Posterior vena cava (tissue), 2 donors: ENCODE data around the gene SH3RF3. TPM values are rescaled to one million over a fixed set of nuclear protein-coding genes. Genes with fewer than 3 reads are reported as not detected.

Source experiments
- DNase-seq: peaks from one replicate; pipeline ENCODE4 v3.0.0-alpha.2; 2020; ENCODE audit warnings: low spot score
- intact Hi-C, 2 donors: fragments of 100-400 bp; cut with DNase I; formaldehyde crosslinking; loops; one replicate each; pipeline versions ENCODE4 v1.14.1 to v1.14.2; 2022 to 2023
- total RNA-seq, 2 donors: library from RNA; stranded (reverse); fragmentation: NEBNext Ultra II Directional; extraction: Animal tissue kit (Norgen Biotek cat#: 25700); gene quantifications; one replicate each; pipeline ENCODE4 v1.2.1, GENCODE V29; 2021
- donor health status: DM: yes; HTN: yes; CAD: no.
- donor health status: DM: yes; HTN: yes; CAD: no.

Gene SH3RF3
- total RNA-seq, 2 donors from 2014 or later = 10.1 to 14.1 TPM

DNA sequence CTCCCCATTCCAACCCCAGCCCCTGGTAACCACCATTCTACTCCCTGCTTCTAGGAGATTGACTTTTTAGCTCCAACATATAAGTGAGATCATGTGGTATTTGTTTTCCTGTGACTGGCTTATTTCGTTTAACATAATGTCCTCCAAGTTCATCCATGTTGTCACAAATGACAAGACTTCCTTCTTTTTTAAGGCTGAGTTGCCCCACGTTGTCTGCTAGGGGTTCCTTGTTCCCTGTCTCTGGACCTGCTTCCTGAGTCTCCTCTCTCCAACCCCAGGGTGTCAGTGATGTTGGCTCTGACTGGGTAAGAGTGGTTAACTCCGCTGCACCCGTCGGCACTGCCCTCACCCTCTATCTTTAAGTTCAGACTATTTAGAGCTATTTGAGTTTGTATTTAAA is 175.2 kb downstream of the SH3RF3 start:
- intact Hi-C loops = no loop called here
- DNase-seq = no peak

DNA sequence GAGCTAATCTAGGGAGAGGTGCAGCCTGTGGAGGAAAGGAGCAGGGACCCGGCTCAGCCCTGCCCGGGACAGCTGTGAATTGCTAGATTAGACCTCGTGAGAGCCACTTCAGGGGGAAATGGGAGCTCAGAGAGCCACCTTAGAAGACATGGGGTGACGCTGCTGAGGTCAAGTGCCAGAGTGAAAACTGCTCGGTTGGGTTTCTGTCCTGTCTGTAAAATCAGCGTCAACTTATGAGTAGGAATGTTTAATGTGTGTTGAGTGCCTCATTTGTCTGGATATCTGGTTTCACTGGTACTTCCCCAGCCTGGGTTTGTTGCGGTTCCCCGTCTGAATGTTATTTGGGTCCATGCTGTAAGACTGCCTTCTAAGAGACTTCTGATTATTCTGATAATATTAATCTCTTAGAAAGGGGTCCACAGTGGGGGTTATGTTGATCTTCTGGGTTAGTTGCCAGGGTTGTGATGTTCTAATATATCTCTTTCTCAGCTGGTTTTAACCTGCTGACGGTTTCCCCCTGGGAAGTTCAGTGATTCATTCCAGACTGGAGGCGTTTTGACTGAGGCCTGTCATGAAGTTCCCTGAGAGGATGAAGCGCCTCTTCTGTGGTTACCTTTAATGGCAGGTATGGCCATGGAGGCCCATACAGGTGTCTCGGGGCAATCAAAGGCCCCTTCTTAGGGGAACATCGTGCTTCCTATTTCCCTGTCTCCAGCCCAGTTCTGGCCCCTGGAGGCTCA is 175.9 kb downstream of the SH3RF3 start:
- no peak for DNase-seq
- intact Hi-C loops = no loop called here

DNA sequence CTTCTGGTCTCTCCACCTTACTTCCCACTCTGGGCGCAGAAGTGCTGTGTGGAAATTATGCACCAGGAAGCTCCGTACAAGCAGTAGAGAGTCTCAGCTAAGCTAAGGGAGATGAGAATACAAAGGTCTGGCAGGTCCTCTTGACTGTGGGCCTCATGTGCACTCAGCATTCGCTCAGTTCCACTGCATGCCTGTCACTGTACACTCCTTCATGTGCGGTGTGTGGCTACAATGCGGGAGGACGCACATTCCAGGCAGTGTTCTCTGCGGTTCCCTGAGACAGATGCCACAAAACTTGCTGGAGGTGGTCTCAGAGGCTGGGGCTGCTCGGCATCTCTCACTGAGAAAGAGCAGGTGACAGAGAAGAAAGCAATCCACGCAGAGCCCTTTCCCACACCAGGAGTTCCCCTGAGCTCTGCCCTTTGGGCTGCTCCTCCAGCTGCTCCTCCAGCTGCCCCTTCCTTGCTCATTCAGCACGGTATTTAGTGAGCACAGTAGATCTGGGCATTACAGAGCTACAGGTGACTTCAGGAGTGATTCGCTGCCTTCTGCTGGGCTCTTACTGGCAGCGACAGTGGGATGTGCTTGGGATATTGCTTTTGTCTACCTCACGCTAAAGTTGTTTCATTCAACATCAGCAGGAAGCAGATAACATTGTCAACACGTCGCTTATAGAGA is 176.6 kb downstream of the SH3RF3 start:
- intact Hi-C loops = no loop called here

DNA sequence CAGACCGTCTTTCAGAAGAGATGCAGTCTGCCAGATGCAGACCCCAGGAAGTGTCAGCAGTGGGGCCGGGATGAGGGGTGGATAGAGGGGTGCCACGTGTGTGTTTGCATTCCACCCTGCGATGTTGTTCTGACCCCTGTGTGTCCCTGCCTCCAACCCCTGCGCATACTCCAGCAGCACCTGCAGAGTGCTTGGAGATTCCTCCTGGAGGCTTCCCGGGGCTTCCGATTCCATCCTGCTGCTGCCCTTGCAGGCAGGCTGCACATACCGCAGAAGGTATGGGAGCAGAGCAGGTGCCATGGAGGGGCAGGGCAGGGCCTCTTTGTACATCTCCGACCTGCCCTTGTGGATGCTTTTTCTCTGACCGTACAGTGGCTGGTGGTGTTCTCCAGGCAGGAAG is 177.2 kb downstream of the SH3RF3 start:
- intact Hi-C loops = no loop called here
- no peak for DNase-seq

More for the DNA sequence above, 176.6 kb downstream of the SH3RF3 start:
- no peak for DNase-seq

DNA sequence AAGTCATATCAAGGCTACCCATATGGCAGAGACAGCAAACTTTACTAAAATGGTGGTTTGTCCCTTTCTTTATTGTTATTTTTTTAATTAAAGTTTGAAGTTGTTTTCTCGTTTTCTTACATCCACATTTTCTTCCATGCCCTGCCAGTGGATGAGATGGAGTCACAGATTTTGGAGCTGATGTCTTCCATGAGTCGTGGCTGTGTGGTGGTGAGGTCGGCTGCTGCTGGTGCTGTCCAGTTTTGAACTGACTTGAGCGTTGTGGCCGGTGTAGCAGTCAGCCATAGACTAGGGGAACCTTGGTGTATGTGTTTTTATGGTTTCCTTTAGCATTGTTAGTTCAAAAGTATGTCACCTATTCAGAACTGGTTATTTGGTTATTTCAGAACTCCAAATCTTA is 182.8 kb downstream of the SH3RF3 start:
- DNase-seq = no peak

DNA sequence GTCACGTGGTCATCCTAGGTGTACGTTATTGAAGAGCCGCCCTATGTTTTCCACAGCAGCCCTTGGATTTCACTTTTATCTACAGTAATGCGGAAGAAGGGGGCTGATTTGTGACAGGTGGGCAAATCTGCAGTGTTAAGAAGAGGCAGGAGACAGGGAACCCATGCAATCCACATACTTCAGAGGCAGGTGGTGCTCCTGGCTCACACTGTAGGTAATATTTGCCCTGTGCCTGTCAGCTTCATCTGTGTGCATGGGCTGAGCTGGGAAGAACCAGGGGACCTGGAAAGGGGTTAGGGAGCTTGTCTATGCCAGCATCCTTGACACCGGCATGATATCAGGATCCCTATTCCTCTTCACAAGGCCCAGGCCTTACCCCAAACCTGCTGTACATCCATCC is 183.9 kb downstream of the SH3RF3 start:
- intact Hi-C loops = no loop called here
- no peak for DNase-seq

More for the DNA sequence above, 182.8 kb downstream of the SH3RF3 start:
- intact Hi-C loops = no loop called here

DNA sequence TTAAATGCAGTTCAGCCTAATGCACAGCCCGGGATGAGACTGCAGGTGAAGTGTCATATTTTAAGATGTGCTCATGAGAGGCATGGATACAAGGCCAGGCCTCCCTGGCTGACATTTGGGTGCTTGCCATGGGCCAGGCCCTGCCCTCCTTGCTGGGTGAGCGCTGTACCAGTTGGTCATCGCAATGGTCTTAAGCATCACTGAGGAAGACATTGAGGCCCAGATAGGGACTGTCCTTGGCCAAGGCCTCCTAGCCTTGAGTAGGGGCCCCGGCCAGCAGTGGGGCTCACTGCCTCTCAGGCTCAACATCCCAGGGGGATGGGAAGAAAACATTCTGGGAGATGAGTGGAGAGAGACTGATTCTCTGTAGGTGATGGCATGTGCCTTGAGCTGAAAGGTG is 184.3 kb downstream of the SH3RF3 start:
- intact Hi-C loops = no loop called here
- no peak for DNase-seq

DNA sequence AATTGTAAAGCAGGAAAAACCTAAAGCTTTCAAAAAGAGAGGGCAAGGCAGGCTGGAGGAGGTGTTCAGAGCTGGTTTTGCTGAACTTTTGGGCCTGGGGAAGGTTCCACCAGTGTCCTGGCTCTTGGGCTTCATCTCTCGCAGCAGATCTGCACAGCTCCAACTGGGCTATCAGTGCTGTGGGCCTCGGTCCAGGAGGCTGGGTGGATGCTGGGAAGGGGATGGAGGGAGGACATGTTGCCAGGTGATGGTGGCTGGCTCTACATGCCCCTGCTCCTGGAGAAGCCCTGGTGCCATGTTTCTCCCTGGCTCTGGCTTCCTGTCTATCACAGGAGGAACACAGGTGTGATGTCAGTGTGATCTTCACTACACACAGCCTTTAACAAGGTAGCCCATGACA is 187.1 kb downstream of the SH3RF3 start:
- DNase-seq = no peak
- intact Hi-C loops = no loop called here

DNA sequence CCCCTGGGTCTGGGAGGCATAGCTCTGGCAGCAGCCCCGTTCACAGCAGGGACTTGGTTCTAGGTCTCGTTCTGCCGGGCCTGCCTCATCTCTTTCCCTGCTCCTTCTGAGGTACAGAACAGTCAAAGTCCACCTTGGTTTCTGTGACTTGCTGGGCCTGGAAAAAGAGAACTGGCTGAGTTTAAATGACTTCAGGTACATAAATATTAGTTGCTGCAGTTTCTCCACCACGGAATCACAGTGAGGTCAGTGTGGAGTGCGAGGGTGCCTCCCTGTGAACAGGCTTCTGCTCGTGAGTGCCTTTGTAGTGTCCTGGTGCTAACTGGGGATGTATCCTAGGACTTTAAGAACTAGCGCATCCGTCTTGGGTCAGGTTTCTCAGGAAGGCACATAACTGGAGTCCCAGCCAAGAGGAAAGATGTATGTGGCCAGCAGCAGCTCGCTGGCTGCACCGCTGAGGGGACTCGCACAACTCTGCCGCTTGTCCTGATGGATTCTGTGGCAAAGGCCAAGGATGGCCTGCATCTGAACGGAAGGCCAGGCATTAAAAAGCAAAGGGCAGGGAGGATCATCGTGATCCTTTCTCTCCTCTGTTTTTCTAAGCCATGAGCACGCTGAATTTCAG is 188.6 kb downstream of the SH3RF3 start:
- intact Hi-C loops = no loop called here
- no peak for DNase-seq

DNA sequence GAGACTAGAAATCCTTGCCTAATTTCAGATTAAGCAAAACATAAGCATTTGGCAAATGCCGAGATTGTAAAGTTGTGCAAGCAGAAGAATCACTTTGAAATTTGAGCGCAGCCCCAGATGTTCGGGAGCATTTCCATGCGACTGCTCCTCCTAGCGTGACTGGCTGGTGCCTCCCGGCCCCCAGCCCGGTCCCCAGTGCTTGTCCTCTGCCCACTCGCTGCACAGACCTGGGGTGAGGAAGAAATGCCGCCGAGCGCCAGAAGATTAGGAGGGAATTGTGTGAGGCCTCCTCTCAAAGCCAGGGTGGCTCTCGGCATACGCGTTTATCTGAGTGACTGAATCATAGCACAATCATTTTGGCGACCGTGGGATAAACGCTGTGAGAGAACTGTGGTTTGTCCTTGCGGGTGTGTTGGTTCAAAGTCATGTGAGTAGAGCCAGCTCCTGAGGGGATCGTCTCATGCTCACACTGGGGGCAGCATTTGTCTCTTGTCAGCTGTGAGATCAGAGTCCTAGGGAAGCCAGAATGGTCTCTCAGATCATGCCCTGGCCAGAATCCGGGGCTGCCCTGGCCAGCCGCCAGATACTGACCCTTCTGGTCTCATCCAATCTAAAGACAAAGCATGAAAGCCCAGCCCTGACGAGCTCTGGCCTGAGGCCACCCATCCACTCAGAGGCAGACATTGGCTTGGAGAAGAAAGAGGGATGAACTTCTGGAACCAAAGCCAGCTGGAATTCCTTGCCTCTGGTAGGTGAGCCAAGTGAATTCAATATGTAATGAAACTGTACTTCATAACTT is 189.3 kb downstream of the SH3RF3 start:
- peak; percentile 95 for DNase-seq
- intact Hi-C loops = no loop called here

DNA sequence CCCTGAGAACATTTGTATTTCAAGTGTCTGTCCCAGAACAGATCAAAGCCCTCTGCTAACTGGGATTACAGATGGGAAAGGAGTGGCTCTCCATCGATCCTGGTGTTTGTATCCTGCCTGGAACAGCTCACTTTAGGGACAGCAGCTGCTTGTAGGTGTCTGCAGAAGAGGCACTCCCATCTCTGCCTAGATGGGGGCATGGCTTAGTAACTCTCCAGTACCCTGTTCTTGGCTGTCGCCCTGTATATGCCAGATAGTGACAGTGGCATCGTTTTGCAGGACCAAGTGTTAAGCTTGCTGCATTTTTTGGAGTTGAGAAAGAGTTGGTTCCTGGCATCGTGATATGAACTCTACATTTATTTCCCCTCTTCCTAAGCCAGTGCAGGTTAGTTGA is 189.9 kb downstream of the SH3RF3 start:
- DNase-seq = no peak
- intact Hi-C loops = no loop called here

DNA sequence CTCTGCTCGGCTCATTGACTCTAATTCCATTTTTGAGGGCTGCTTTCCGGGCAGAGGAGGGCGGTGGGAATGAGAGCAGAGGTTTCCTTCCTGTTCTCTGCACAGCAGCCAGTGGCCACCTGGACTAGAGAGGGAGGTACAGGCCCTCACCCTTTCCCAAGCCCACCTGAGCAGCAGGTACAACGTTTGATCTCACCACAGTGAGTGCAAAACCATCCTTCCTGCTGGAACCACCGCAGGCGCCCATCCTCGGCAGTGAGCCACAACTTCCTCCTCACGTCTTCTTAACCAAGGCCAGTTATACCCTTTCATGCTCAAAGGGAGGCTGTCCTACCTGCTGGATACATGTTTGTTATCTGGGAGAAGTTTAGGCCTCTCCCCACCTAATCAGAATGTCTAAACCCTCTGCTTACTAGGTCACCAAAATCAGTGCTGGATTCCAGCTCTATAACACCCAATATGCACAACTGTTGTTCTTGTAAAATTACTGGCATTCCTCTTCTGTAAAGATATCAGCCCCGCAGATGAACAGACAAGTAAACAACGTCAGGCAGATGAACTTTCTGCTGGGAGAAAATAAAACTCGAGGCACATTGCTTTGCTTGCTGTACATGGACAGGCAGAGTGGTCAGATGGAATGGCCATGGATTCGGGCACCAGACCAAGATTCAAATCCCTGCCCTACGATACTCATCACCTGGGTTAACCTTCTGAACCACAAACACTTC is 191.4 kb downstream of the SH3RF3 start:
- intact Hi-C loops = no loop called here
- DNase-seq = no peak

DNA sequence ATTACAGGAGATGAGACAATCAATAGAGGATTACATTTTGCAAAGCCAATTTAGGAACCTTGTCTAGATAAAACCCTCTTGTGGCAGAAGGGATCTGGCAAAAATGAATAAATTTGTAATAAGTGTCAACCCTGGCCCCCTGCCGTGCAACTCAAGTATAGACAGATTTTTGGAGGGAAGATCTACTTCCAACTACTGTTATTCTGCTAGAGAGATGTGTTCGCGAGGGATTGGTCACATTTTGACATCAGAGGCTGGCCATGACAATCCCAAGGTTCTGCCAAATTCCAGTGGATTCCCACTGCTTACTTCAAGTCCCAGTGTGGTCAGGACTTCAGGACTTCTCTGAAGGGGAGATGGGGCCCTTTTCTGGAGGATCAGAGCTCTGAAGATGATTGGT is 192.6 kb downstream of the SH3RF3 start:
- intact Hi-C loops = no loop called here
- no peak for DNase-seq

DNA sequence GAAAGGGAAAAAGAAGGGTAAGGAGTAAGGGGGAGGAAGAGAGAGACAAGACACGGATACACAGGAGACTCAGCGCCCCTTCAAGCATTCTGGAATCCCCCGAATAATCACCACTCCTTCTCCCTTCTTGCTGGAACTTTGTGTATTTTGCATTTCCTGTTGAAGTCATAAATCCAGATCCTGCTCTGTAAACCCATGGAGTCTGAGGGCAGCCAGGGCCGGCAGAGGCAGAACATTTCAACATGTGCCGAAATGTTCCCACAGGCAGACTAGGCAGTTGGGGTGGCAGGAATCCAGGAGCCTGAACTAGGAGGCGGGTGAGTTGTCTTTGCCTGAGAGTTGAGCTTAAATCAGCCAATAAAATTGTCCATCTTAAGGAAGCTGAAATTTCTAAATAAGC is 193.1 kb downstream of the SH3RF3 start:
- intact Hi-C loops = loop anchor here in 1 of 2 donors (2.0 kb wide), 1 partner anchor 193 kb away; the partner anchor contains the start of gene SH3RF3
- DNase-seq = peak; percentile 96

DNA sequence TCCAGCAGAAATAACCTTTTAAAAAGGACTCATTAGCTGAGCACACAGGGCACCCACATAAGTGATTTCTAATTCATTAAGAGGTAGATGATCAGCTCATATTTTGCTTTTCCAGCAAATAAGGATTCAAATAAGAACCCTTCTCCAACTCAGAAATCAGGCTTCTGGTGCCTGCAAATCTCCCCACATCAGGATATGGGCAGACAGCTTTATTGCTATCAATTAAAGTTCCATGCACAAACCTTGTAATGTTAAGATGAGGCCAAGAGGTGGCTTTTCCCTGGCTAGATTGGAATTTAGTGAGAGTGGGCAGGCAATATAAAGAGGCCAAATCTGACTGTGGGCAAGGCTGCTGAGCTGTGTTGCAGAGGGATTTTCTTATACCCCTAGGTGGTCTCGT is 193.6 kb downstream of the SH3RF3 start:
- DNase-seq = no peak
- intact Hi-C loops = loop anchor here in 1 of 2 donors (2.0 kb wide), 1 partner anchor 194 kb away; the partner anchor contains the start of gene SH3RF3

DNA sequence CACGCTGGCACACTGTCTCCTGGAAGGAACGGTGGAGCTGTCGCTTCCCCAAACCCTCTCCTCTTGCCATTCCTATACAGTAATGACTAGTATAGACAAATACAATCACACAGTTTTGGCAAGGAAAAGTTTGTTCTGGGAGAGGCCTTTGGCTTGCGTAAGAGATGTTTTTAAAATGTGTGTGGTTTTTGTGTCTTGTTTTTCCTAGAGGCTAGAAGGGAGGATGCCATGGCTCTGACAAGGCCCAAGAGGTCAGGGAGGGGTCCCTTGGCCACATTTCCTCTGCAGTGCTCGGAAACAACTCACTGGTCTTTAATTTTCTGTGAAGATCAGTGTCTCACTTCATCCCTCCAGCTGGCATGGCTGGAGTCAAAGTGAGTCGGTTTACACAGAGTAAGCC is 195.9 kb downstream of the SH3RF3 start:
- intact Hi-C loops = no loop called here
- peak; percentile 94 for DNase-seq

DNA sequence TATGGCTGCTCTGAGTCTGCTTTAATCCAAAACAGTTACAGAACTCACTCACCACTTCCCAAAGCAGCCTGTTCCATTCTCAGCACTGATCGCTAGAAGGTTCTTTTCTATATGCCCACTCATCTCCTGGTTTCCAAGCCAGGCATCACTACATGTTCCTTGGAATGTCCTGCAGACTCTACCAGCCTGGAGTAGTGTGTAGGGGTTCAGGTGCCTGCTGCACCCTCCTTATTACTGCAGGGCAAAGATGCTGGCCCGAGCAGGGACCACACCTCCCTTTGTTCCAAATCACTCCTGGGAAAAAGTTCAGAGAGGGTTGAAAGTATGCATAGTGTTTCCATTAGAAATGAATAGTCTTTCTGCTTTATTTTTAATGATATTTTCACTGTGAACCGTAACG is 196.6 kb downstream of the SH3RF3 start:
- no peak for DNase-seq
- intact Hi-C loops = no loop called here

DNA sequence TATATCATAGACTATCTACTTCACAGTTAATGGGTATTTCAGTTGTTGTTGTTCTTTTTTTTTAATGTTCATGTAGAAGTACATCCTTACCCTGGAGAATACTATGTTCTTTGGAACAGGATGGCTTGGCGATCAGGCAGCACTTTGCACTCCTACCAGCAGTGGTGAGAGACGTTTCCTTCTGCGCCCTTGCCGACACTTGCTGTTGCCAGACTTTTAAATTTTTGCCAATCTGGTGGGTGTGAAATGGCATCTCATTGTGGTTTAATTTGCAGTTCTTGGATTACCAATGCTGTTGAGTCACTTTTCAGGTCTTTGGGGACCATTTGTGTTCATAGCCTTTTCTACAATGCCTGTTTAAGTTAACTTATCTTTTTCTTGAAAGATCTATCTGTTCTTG is 197.3 kb downstream of the SH3RF3 start:
- intact Hi-C loops = no loop called here
- DNase-seq = no peak

DNA sequence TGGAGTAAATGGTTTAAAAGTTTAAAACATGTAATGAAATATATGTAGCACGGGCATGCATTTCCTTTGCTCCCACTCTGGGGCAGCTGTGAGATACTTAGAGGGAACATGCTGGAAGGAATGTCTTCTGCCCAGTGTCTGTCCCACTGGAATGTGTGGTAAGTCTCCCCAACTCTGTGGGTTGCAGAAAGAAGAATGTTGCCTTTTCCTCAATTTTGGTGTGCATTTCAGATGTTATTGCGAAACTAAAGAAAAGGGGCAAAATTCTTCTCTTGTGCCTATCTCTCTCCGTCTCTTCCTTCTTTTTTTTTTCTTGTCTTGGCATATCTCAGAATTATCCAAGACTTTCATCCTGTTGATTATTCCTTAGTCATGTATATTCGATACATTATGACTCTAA is 201.1 kb downstream of the SH3RF3 start:
- DNase-seq = no peak
- intact Hi-C loops = no loop called here
